OCI-LY3 (cell line): ENCODE results near the gene GZMH.
"Not testable (repeated sequence)": the region's sequence is repeated elsewhere in the genome, so short reads cannot be mapped to it uniquely, and the experiment has no call there.

Source experiments
- H2AFZ ChIP-seq: fragments of 200-600, 300-600 bp; shearing (Covaris generic); 2 replicates; pipeline ENCODE4 v1.6.0; 2014; ENCODE audit warnings: antibody characterized with exemption, low read depth, low read length
- H3K27ac ChIP-seq: fragments of 200-600, 300-600 bp; sonication (generic); 2 replicates; pipeline ENCODE4 v1.5.1; 2014; ENCODE audit warnings: mild to moderate bottlenecking, low read length, moderate library complexity, mixed read lengths
- H3K27me3 ChIP-seq: fragments of 200-600, 300-600 bp; sonication (generic); 2 replicates; pipeline ENCODE4 v1.6.1; 2014; ENCODE audit warnings: low read depth, low read length, mixed read lengths
- H3K36me3 ChIP-seq: fragments of 200-600, 300-600 bp; sonication (generic); replicated peaks from 2 replicates; pipeline ENCODE3; 2014; ENCODE audit warnings: low read depth, low read length, mixed read lengths
- H3K4me1 ChIP-seq: fragments of 300-600, 200-600 bp; sonication (generic); 2 replicates; pipeline ENCODE4 v1.6.1; 2014; ENCODE audit warnings: low read length, mixed read lengths
- H3K4me2 ChIP-seq: fragments of 200-600, 300-600 bp; sonication (generic); 2 replicates; pipeline ENCODE4 v1.6.1; 2014; ENCODE audit warnings: low read length, mixed read lengths
- H3K4me3 ChIP-seq: fragments of 300-600, 200-600 bp; sonication (generic); 2 replicates; pipeline ENCODE4 v1.5.1; 2014; ENCODE audit warnings: antibody characterized with exemption, mild to moderate bottlenecking, low read length, moderate library complexity
- H3K79me2 ChIP-seq: fragments of 300-600, 200-600 bp; shearing (Covaris generic); 2 replicates; pipeline ENCODE4 v1.6.1; 2014; ENCODE audit warnings: mild to moderate bottlenecking, low read length, mixed read lengths
- H3K9ac ChIP-seq: fragments of 300-600, 200-600 bp; shearing (Covaris generic); 2 replicates; pipeline ENCODE4 v1.6.0; 2014; ENCODE audit warnings: mild to moderate bottlenecking, low read length, moderate library complexity
- H3K9me3 ChIP-seq: fragments of 200-600, 300-600 bp; shearing (Covaris generic); 2 replicates; pipeline ENCODE4 v1.6.1; 2014; ENCODE audit warnings: low read length, mixed read lengths; ENCODE audit not compliant: insufficient read depth
- H4K20me1 ChIP-seq: fragments of 200-600, 300-600 bp; sonication (generic); 2 replicates; pipeline ENCODE4 v1.6.1; 2016; ENCODE audit warnings: low read length, mixed read lengths; ENCODE audit not compliant: insufficient read depth
- CTCF ChIP-seq: fragments of 200-600, 300-600 bp; sonication (generic); IDR thresholded peaks from 2 replicates; pipeline ENCODE4 v1.5.1; 2014; ENCODE audit warnings: antibody characterized with exemption, low read length, low read depth
- EZH2phosphoT487 ChIP-seq: fragments of 200-600 bp; shearing (Covaris generic); IDR thresholded peaks from 2 replicates; pipeline ENCODE4 v1.6.1; 2018; ENCODE audit warnings: antibody characterized with exemption, mixed run types, low read depth

The GZMH gene, protein sequence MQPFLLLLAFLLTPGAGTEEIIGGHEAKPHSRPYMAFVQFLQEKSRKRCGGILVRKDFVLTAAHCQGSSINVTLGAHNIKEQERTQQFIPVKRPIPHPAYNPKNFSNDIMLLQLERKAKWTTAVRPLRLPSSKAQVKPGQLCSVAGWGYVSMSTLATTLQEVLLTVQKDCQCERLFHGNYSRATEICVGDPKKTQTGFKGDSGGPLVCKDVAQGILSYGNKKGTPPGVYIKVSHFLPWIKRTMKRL

GRCh38 chr14:24609655-24610344, at the start of gene GZMH:
GZMH (minus strand) TSS chr14:24609685; CDS start chr14:24609613, 72 bp downstream.
- Histone ChIP-seq H3K27ac (no peak within 1 kb of the TSS), H2AFZ (no peak within 1 kb of the TSS), H3K27me3 (no peaks in the 10 kb centered on the region), H3K9me3 (no peaks in the 10 kb centered on the region), H3K79me2 (no peaks in the 10 kb centered on the region), H3K4me3 (no peak within 1 kb of the TSS), H3K36me3 (no peaks in the 10 kb centered on the region), H3K4me1 (peaks cover 9% of the 10 kb centered on the region; the same call in 1 of the 2 replicates), H4K20me1 (no peaks in the 10 kb centered on the region), H3K4me2 (no peak within 1 kb of the TSS), H3K9ac (no peak within 1 kb of the TSS)
- no peak for TF ChIP-seq EZH2phosphoT487

DNA sequence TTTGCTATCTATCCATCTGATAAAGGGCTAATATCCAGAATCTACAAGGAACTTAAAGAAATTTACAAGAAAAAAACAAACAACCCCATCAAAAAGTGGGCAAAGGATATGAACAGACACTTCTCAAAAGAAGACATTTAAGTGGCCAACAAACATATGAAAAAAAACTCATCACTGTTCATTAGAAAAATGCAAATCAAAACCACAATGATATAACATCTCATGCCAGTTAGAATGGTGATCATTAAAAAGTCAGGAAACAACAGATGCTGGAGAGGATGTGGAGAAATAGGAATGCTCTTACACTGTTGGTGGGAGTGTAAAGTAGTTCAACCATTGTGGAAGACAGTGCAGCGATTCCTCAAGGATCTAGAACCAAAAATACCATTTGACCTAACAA, 38.9 kb upstream of the GZMH start:
- not testable (repeated sequence) for H3K4me1 ChIP-seq, H3K36me3 ChIP-seq, H3K4me2 ChIP-seq, H4K20me1 ChIP-seq, H3K4me3 ChIP-seq, H3K9me3 ChIP-seq, H3K79me2 ChIP-seq, H2AFZ ChIP-seq, H3K27me3 ChIP-seq, H3K27ac ChIP-seq, H3K9ac ChIP-seq

- H3K27ac ChIP-seq: no peak overlapping the region
- no peak overlapping the region for H3K4me2 ChIP-seq
- TF ChIP-seq CTCF (no peak), EZH2phosphoT487 (no peak)
- H4K20me1 ChIP-seq: no peaks in the 10 kb centered on the region
- H3K4me1 ChIP-seq: peaks cover 4% of the 10 kb centered on the region
- H3K79me2 ChIP-seq: no peaks in the 10 kb centered on the region
- H3K9me3 ChIP-seq: no peaks in the 10 kb centered on the region
- H2AFZ ChIP-seq: no peak overlapping the region
- H3K9ac ChIP-seq: no peak overlapping the region
- H3K4me3 ChIP-seq: no peak overlapping the region
- H3K27me3 ChIP-seq: peaks cover 2% of the 10 kb centered on the region; the same call in 1 of the 2 replicates
- no peaks in the 10 kb centered on the region for H3K36me3 ChIP-seq
Observed at GRCh38 chr14:24639905-24640304, 30.4 kb upstream of the GZMH start.

GRCh38 chr14:24639270-24639669, 29.8 kb upstream of the GZMH start:
- H3K4me1 ChIP-seq: no peaks in the 10 kb centered on the region
- H3K27ac ChIP-seq: no peak overlapping the region
- H3K79me2 ChIP-seq: no peaks in the 10 kb centered on the region
- H3K4me3 ChIP-seq: no peak overlapping the region
- no peak overlapping the region for H2AFZ ChIP-seq
- no peaks in the 10 kb centered on the region for H3K9me3 ChIP-seq
- H3K4me2 ChIP-seq: no peak overlapping the region
- TF ChIP-seq EZH2phosphoT487: no peak
- no peak for TF ChIP-seq CTCF
- no peak overlapping the region for H3K9ac ChIP-seq
- H3K36me3 ChIP-seq: no peaks in the 10 kb centered on the region
- H4K20me1 ChIP-seq: no peaks in the 10 kb centered on the region
- H3K27me3 ChIP-seq: peaks cover 2% of the 10 kb centered on the region; the same call in 1 of the 2 replicates

DNA sequence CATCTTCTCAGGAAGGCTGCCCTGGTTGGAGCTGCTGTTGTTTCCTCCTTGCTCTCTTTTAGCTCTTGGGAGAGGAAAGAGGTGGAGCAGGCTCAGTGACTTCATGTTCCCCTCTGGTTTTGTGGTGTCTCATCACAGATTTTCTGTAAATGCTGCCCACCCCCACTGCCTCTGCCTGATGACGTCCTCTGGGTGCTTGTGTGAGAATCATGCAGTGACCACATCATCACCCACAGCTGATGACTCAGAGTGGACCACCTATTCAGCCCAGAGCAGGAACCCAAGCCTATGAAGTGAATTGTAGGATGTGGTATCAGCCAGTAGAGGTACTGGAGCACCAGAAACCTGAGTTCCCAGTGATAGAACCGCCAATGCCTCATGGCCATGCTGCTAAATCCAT, 24.7 kb upstream of the GZMH start, which contains the start of gene GZMB:
Gene GZMB (minus strand): TSS at position 33 of the 400 bp plus-strand sequence. CDS start 30 bp downstream, at position 3.
- Histone ChIP-seq H3K27ac (no peak within 1 kb of the TSS), H3K9ac (no peak within 1 kb of the TSS), H3K9me3 (no peaks in the 10 kb centered on the region), H3K4me3 (no peak within 1 kb of the TSS), H3K79me2 (no peaks in the 10 kb centered on the region), H3K4me2 (no peak within 1 kb of the TSS), H3K4me1 (no peaks in the 10 kb centered on the region), H3K27me3 (peaks cover 2% of the 10 kb centered on the region; the same call in 1 of the 2 replicates), H3K36me3 (no peaks in the 10 kb centered on the region), H4K20me1 (no peaks in the 10 kb centered on the region), H2AFZ (no peak within 1 kb of the TSS)
- TF ChIP-seq EZH2phosphoT487 (no peak), CTCF (no peak)
